H9 (cell line): Measurements from ENCODE around the gene SDC3. TPM values are rescaled to one million over a fixed set of nuclear protein-coding genes. Genes with fewer than 3 reads are reported as not detected.

Experiments used
- DNase-seq: peaks from one replicate; pipeline ENCODE4 v3.0.0-alpha.2; 2017
- H2AFZ ChIP-seq: one replicate; pipeline ENCODE4 v1.6.1; 2013; ENCODE audit warnings: mild to moderate bottlenecking, low read length, control low read depth, moderate library complexity
- H2AK5ac ChIP-seq: 2 replicates; pipeline ENCODE4 v1.6.1; 2013; ENCODE audit warnings: low read length, control low read depth, mixed read lengths; ENCODE audit not compliant: insufficient read length
- H2BK120ac ChIP-seq: one replicate; pipeline ENCODE4 v1.6.1; 2013; ENCODE audit warnings: low read depth, mild to moderate bottlenecking, low read length, control low read depth, inconsistent platforms; ENCODE audit not compliant: poor library complexity, severe bottlenecking
- H2BK12ac ChIP-seq: 2 replicates; pipeline ENCODE4 v1.6.1; 2013; ENCODE audit warnings: low read length, control low read depth, mixed read lengths, low read depth; ENCODE audit not compliant: insufficient read length
- H2BK15ac ChIP-seq: 2 replicates; pipeline ENCODE4 v1.6.1; 2013; ENCODE audit warnings: low read depth, low read length, control low read depth
- H2BK20ac ChIP-seq: one replicate; pipeline ENCODE4 v1.6.1; 2013; ENCODE audit warnings: low read depth, mild to moderate bottlenecking, low read length, control low read depth, inconsistent platforms; ENCODE audit not compliant: poor library complexity, severe bottlenecking
- H2BK5ac ChIP-seq: 2 replicates; pipeline ENCODE4 v1.6.1; 2013; ENCODE audit warnings: low read length, control low read depth, mixed read lengths; ENCODE audit not compliant: insufficient read length
- H3K14ac ChIP-seq: 2 replicates; pipeline ENCODE4 v1.6.1; 2013; ENCODE audit warnings: low read length, control low read depth; ENCODE audit not compliant: insufficient read depth
- H3K18ac ChIP-seq: 2 replicates; pipeline ENCODE4 v1.6.1; 2013; ENCODE audit warnings: low read depth, mild to moderate bottlenecking, mixed read lengths, low read length, control low read depth; ENCODE audit not compliant: insufficient read length
- H3K23ac ChIP-seq: 2 replicates; pipeline ENCODE4 v1.6.1; 2013; ENCODE audit warnings: low read length, control low read depth, mixed read lengths, low read depth; ENCODE audit not compliant: insufficient read length
- H3K23me2 ChIP-seq: 2 replicates; pipeline ENCODE4 v1.6.1; 2013; ENCODE audit warnings: low read depth, mild to moderate bottlenecking, mixed read lengths, low read length, control low read depth; ENCODE audit not compliant: insufficient read length, poor library complexity, severe bottlenecking
- H3K27ac ChIP-seq: 2 replicates; pipeline ENCODE4 v1.5.1; 2013; ENCODE audit warnings: low read length, control low read depth, mixed read lengths, low read depth; ENCODE audit not compliant: insufficient read length
- H3K27me3 ChIP-seq: 2 replicates; pipeline ENCODE4 v1.6.1; 2013; ENCODE audit warnings: low read length, control low read depth, inconsistent platforms; ENCODE audit not compliant: insufficient read depth
- H3K4ac ChIP-seq: 2 replicates; pipeline ENCODE4 v1.6.1; 2013; ENCODE audit warnings: low read depth, mild to moderate bottlenecking, control low read depth, inconsistent platforms, low read length, moderate library complexity
- H3K4me1 ChIP-seq: 2 replicates; pipeline ENCODE4 v1.6.1; 2013; ENCODE audit warnings: low read length, control low read depth, inconsistent platforms; ENCODE audit not compliant: insufficient read depth
- H3K4me2 ChIP-seq: 2 replicates; pipeline ENCODE4 v1.6.1; 2013; ENCODE audit warnings: low read length, control low read depth, mixed read lengths; ENCODE audit not compliant: insufficient read length, insufficient read depth
- H3K56ac ChIP-seq: 2 replicates; pipeline ENCODE4 v1.6.1; 2013; ENCODE audit warnings: low read depth, mild to moderate bottlenecking, mixed read lengths, low read length, control low read depth; ENCODE audit not compliant: insufficient read length
- H3K79me1 ChIP-seq: 2 replicates; pipeline ENCODE4 v1.6.1; 2013; ENCODE audit warnings: low read depth, mild to moderate bottlenecking, moderate library complexity, low read length, control low read depth, inconsistent platforms; ENCODE audit not compliant: insufficient read depth, poor library complexity, severe bottlenecking
- H3K79me2 ChIP-seq: 2 replicates; pipeline ENCODE4 v1.6.1; 2013; ENCODE audit warnings: low read length, control low read depth, inconsistent platforms; ENCODE audit not compliant: insufficient read depth
- H3K9ac ChIP-seq: 2 replicates; pipeline ENCODE4 v1.6.1; 2013; ENCODE audit warnings: low read length, control low read depth, mixed read lengths; ENCODE audit not compliant: insufficient read length; ENCODE audit errors: extremely low read depth
- H3K9me3 ChIP-seq: one replicate; pipeline ENCODE4 v1.6.1; 2013; ENCODE audit warnings: low read depth, low read length, inconsistent platforms; ENCODE audit not compliant: control insufficient read depth
- H3T11ph ChIP-seq: one replicate; pipeline ENCODE4 v1.6.1; 2013; ENCODE audit warnings: mild to moderate bottlenecking, low read length, control low read depth, inconsistent platforms
- H4K20me1 ChIP-seq: one replicate; pipeline ENCODE4 v1.6.1; 2013; ENCODE audit not compliant: control insufficient read depth, insufficient read length, insufficient read depth
- H4K5ac ChIP-seq: 2 replicates; pipeline ENCODE4 v1.6.1; 2013; ENCODE audit warnings: low read depth, mild to moderate bottlenecking, mixed read lengths, low read length, control low read depth; ENCODE audit not compliant: insufficient read length
- H4K8ac ChIP-seq: replicated peaks from 2 replicates; pipeline ENCODE4 v1.6.1; 2013; ENCODE audit warnings: low read length, control low read depth, mixed read lengths, low read depth; ENCODE audit not compliant: insufficient read length
- H4K91ac ChIP-seq: 2 replicates; pipeline ENCODE4 v1.6.1; 2013; ENCODE audit warnings: low read depth, mild to moderate bottlenecking, moderate library complexity, mixed read lengths, low read length, control low read depth; ENCODE audit not compliant: insufficient read length
- H3K27ac Mint-ChIP-seq, 3 experiments: 2 replicates in 2 of 3; 3 replicates in 1 of 3; pipeline ENCODE4 v1.8.0; 2020 to 2021; ENCODE audit warnings: mixed read lengths in 3 of 3, mild to moderate bottlenecking in 1 of 3, moderate library complexity in 1 of 3
- H3K27me3 Mint-ChIP-seq: 2 replicates; pipeline ENCODE4 v1.8.0; 2021; ENCODE audit warnings: low read depth, mild to moderate bottlenecking, moderate library complexity, mixed read lengths
- H3K36me3 Mint-ChIP-seq, 3 experiments: 2 replicates in 2 of 3; 3 replicates in 1 of 3; pipeline ENCODE4 v1.8.0; 2020 to 2021; ENCODE audit warnings: low read depth in 3 of 3, mixed read lengths in 3 of 3; ENCODE audit not compliant: insufficient read depth in 1 of 3
- H3K4me1 Mint-ChIP-seq, 2 experiments: 2 replicates each; pipeline ENCODE4 v1.8.0; 2020; ENCODE audit warnings: mixed read lengths in 2 of 2
- H3K4me3 Mint-ChIP-seq, 2 experiments: 2 replicates in 1 of 2; 3 replicates in 1 of 2; pipeline ENCODE4 v1.8.0; 2020 to 2021; ENCODE audit warnings: mild to moderate bottlenecking in 2 of 2, mixed read lengths in 2 of 2, moderate library complexity in 1 of 2
- H3K9me3 Mint-ChIP-seq, 2 experiments: 2 replicates in 1 of 2; 3 replicates in 1 of 2; pipeline ENCODE4 v1.8.0; 2020; ENCODE audit warnings: mild to moderate bottlenecking in 2 of 2, mixed read lengths in 2 of 2, moderate library complexity in 1 of 2
- WGBS: extraction: QIAGEN DNeasy Blood & Tissue Kit; methylation state at CpG from one replicate; pipeline ENCODE4 v1.1.7; 2013; ENCODE audit warnings: missing lambda C conversion rate, low lambda C conversion rate, mixed read lengths; ENCODE audit not compliant: insufficient read length; ENCODE audit errors: extremely low coverage; 5-methylcytosine and 5-hydroxymethylcytosine counted together
- total RNA-seq: library from RNA; stranded (reverse); gene quantifications from 2 replicates; pipeline ENCODE4 v1.2.1, GENCODE V29; 2021
- TF ChIP-seq, protein P1 (sequence below): fragments of 200-600 bp; sonication (generic); conservative IDR thresholded peaks from 3 replicates; pipeline ENCODE4 v1.8.0; 2021; ENCODE audit warnings: antibody characterized with exemption, mild to moderate bottlenecking

Gene SDC3
- total RNA-seq, 1 experiment from 2014 or later, result 25.9 TPM

- Histone ChIP-seq H2BK20ac (no peak overlapping the region), H3K79me2 (no peaks in the 10 kb centered on the region), H3K9me3 (no peaks in the 10 kb centered on the region), H2BK120ac (no peak overlapping the region), H3K23me2 (no peaks in the 10 kb centered on the region), H3K23ac (no peak overlapping the region), H3K56ac (no peak overlapping the region), H2BK12ac (no peak overlapping the region), H2BK15ac (no peak overlapping the region), H3K4me1 (no peaks in the 10 kb centered on the region), H3K9ac (no peak overlapping the region), H3K18ac (no peak overlapping the region), H3K14ac (no peak overlapping the region), H4K5ac (no peak overlapping the region), H3K27ac (no peak overlapping the region), H3K4me2 (no peak overlapping the region), H3K4ac (no peak overlapping the region), H2AK5ac (no peak overlapping the region), H3K79me1 (no peaks in the 10 kb centered on the region), H4K91ac (no peak overlapping the region), H2AFZ (no peak overlapping the region), H4K20me1 (no peaks in the 10 kb centered on the region), H2BK5ac (no peak overlapping the region), H3K27me3 (no peaks in the 10 kb centered on the region), H3T11ph (no peak overlapping the region), H4K8ac (no peak overlapping the region)
- H3K27me3 Mint-ChIP-seq, result no peaks in the 10 kb centered on the region; the same call in 1 of the 2 replicates
- TF ChIP-seq, protein P1, sequence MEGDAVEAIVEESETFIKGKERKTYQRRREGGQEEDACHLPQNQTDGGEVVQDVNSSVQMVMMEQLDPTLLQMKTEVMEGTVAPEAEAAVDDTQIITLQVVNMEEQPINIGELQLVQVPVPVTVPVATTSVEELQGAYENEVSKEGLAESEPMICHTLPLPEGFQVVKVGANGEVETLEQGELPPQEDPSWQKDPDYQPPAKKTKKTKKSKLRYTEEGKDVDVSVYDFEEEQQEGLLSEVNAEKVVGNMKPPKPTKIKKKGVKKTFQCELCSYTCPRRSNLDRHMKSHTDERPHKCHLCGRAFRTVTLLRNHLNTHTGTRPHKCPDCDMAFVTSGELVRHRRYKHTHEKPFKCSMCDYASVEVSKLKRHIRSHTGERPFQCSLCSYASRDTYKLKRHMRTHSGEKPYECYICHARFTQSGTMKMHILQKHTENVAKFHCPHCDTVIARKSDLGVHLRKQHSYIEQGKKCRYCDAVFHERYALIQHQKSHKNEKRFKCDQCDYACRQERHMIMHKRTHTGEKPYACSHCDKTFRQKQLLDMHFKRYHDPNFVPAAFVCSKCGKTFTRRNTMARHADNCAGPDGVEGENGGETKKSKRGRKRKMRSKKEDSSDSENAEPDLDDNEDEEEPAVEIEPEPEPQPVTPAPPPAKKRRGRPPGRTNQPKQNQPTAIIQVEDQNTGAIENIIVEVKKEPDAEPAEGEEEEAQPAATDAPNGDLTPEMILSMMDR, result no peak
- no peak for DNase-seq
- H3K4me1 Mint-ChIP-seq, result peaks cover 6 to 8% of the 10 kb centered on the region in 2 experiments
- H3K4me3 Mint-ChIP-seq, result no peak overlapping the region
- H3K36me3 Mint-ChIP-seq, result no peaks in the 10 kb centered on the region; a peak in 1 of 7 replicates
- H3K27ac Mint-ChIP-seq, result no peak overlapping the region
- H3K9me3 Mint-ChIP-seq, result no peaks in the 10 kb centered on the region; a peak in 1 of 5 replicates
- WGBS, result no CpG with 5 or more reads among the region's 8 CpGs
These were observed 44.5 kb downstream of the SDC3 start for GRCh38 chr1:30863858-30864604.
